PC-3 (cell line): Measurements from ENCODE around the gene P2RY11. TPM values are rescaled to one million over a fixed set of nuclear protein-coding genes. Genes with fewer than 3 reads are reported as not detected.

ENCODE experiments used
- ATAC-seq: fragments of 200-7000 bp; cut with Tn5 transposase; 2 replicates; pipeline ENCODE4 v1.9.1; 2020; ENCODE audit warnings: mild to moderate bottlenecking, moderate library complexity
- BruUV-seq: library from RNA; stranded (reverse); fragments of 400-500 nt; replicated peaks from 2 replicates; lab custom pipeline; 2021; lab: Mats Ljungman, UMichigan
- CTCF ChIA-PET: fragments of 300-600 bp; sonication (Branson Sonifier 250); formaldehyde crosslinking; loops from one replicate; lab custom pipeline; 2022; ENCODE audit warnings: antibody characterized with exemption; lab: Charles Lee
- POLR2A ChIA-PET: fragments of 300-600 bp; sonication (Branson Sonifier 250); formaldehyde crosslinking; loops from one replicate; lab custom pipeline; 2022; ENCODE audit warnings: antibody characterized with exemption; ENCODE audit not compliant: unreplicated experiment; lab: Charles Lee
- DNase-seq: peaks from one replicate; pipeline ENCODE4 v3.0.0-alpha.2; 2015
- H2AFZ ChIP-seq: fragments of 300-600 bp; sonication (generic); 2 replicates; pipeline ENCODE4 v1.6.0; 2016; ENCODE audit warnings: antibody characterized with exemption, low read length
- H3F3A ChIP-seq: fragments of 300-600 bp; sonication (generic); one replicate; pipeline ENCODE4 v1.6.0; 2017; ENCODE audit warnings: antibody characterized with exemption, low read length, control low read depth, mild to moderate bottlenecking; ENCODE audit not compliant: unreplicated experiment
- H3K27ac ChIP-seq: fragments of 300-600 bp; sonication (generic); 2 replicates; pipeline ENCODE4 v1.5.1; 2016; ENCODE audit warnings: mild to moderate bottlenecking, low read length
- H3K27me3 ChIP-seq: fragments of 300-600 bp; sonication (generic); 2 replicates; pipeline ENCODE4 v1.6.1; 2016; ENCODE audit warnings: low read length, mixed read lengths
- H3K36me3 ChIP-seq: fragments of 300-600 bp; sonication (generic); 2 replicates; pipeline ENCODE4 v1.6.1; 2016; ENCODE audit warnings: low read depth, mixed run types, low read length, mixed read lengths
- H3K4me1 ChIP-seq: fragments of 300-600 bp; sonication (generic); 2 replicates; pipeline ENCODE4 v1.5.1; 2016; ENCODE audit warnings: low read length; ENCODE audit not compliant: insufficient read depth
- H3K4me2 ChIP-seq: fragments of 300-600 bp; sonication (generic); 2 replicates; pipeline ENCODE4 v1.6.0; 2016; ENCODE audit warnings: low read length
- H3K4me3 ChIP-seq: fragments of 300-600 bp; sonication (generic); 2 replicates; pipeline ENCODE4 v1.5.1; 2016; ENCODE audit warnings: mild to moderate bottlenecking, low read length, mixed read lengths
- H3K79me2 ChIP-seq: fragments of 300-600 bp; sonication (generic); 2 replicates; pipeline ENCODE4 v1.6.1; 2017; ENCODE audit warnings: low read length, mixed read lengths
- H3K9ac ChIP-seq: fragments of 300-600 bp; sonication (generic); 2 replicates; pipeline ENCODE4 v1.6.0; 2016; ENCODE audit warnings: mild to moderate bottlenecking, low read length
- H3K9me2 ChIP-seq: fragments of 300-600 bp; sonication (generic); replicated peaks from 2 replicates; pipeline ENCODE4 v1.6.1; 2016; ENCODE audit warnings: mixed run types, low read length, mixed read lengths
- H3K9me3 ChIP-seq: fragments of 300-600 bp; sonication (generic); 2 replicates; pipeline ENCODE4 v1.6.1; 2016; ENCODE audit warnings: low read length, mixed read lengths
- H4K20me1 ChIP-seq: fragments of 300-600 bp; sonication (generic); 2 replicates; pipeline ENCODE4 v1.6.1; 2016; ENCODE audit warnings: low read length, mixed read lengths
- EZH2 ChIP-seq: fragments of 300-600 bp; sonication (generic); IDR thresholded peaks from one replicate; pipeline ENCODE4 v1.6.1; 2017; ENCODE audit warnings: antibody characterized with exemption, mild to moderate bottlenecking, low read length; ENCODE audit not compliant: unreplicated experiment
- EZH2phosphoT487 ChIP-seq: fragments of 300-600 bp; sonication (generic); IDR thresholded peaks from 2 replicates; pipeline ENCODE4 v1.6.1; 2018; ENCODE audit warnings: mild to moderate bottlenecking, antibody characterized with exemption, low read length, borderline replicate concordance
- intact Hi-C: fragments of 100-400 bp; cut with micrococcal nuclease; formaldehyde crosslinking; loops from 2 replicates; pipeline ENCODE4 v1.9.0; 2023
- total RNA-seq: library from RNA; depleted of rRNA; stranded (reverse); fragments of >200 nt; gene quantifications from 2 replicates; pipeline ENCODE4 v1.2.3, GENCODE V29; 2014
- TF ChIP-seq, protein P1 (sequence below): fragments of 300-600 bp; sonication (generic); conservative IDR thresholded peaks from 2 replicates; pipeline ENCODE4 v1.5.1; 2017; ENCODE audit warnings: antibody characterized with exemption, low read depth, mild to moderate bottlenecking, low read length

The P2RY11 gene
- total RNA-seq, 1 experiment from 2014 or later: 11.1 TPM

DNA sequence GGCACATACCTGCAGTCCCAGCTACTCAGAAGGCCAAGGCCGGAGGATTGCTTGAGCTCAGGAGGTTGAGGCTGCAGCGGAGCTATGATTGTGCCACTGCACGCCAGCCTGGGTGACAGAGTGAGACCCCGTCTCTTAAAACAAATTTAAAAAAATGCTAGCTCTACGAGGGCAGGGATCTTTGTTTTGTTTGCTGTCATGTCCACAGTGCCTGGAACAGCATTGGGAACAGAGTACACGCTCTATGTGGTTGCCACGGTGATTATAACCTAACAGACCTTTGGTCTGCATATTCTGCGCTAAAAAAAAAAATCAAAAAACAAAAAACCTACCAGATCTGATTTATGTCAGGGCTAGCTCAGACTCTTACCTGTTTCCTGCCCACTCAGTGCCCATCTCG lies 27.6 kb upstream of the P2RY11 start:
- no peak for ATAC-seq
- H3K27me3 ChIP-seq: no peaks in the 10 kb centered on the region
- H3K4me1 ChIP-seq: peaks cover 4% of the 10 kb centered on the region; the same call in 1 of the 2 replicates
- H3K79me2 ChIP-seq: no peaks in the 10 kb centered on the region
- no peak for DNase-seq
- H3K9me2 ChIP-seq: no peaks in the 10 kb centered on the region
- no TSS peak for BruUV-seq
- no peak overlapping the region for H3K9ac ChIP-seq
- H3K4me3 ChIP-seq: no peak overlapping the region
- intact Hi-C loops: no loop called here
- H3K4me2 ChIP-seq: no peak overlapping the region
- ChIA-PET POLR2A (no interaction called here), CTCF (interaction anchor here (0.6 kb wide), 1 partner anchor 13 kb away, joined by 3 read pairs; no protein-coding TSS in a partner anchor)
- no peaks in the 10 kb centered on the region for H3K9me3 ChIP-seq
- TF ChIP-seq, protein P1, sequence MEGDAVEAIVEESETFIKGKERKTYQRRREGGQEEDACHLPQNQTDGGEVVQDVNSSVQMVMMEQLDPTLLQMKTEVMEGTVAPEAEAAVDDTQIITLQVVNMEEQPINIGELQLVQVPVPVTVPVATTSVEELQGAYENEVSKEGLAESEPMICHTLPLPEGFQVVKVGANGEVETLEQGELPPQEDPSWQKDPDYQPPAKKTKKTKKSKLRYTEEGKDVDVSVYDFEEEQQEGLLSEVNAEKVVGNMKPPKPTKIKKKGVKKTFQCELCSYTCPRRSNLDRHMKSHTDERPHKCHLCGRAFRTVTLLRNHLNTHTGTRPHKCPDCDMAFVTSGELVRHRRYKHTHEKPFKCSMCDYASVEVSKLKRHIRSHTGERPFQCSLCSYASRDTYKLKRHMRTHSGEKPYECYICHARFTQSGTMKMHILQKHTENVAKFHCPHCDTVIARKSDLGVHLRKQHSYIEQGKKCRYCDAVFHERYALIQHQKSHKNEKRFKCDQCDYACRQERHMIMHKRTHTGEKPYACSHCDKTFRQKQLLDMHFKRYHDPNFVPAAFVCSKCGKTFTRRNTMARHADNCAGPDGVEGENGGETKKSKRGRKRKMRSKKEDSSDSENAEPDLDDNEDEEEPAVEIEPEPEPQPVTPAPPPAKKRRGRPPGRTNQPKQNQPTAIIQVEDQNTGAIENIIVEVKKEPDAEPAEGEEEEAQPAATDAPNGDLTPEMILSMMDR: no peak
- no peak for TF ChIP-seq EZH2
- TF ChIP-seq EZH2phosphoT487: no peak
- H4K20me1 ChIP-seq: no peaks in the 10 kb centered on the region
- H3K36me3 ChIP-seq: no peaks in the 10 kb centered on the region
- H3F3A ChIP-seq: no peaks in the 10 kb centered on the region
- no peak overlapping the region for H2AFZ ChIP-seq
- no peak overlapping the region for H3K27ac ChIP-seq

DNA sequence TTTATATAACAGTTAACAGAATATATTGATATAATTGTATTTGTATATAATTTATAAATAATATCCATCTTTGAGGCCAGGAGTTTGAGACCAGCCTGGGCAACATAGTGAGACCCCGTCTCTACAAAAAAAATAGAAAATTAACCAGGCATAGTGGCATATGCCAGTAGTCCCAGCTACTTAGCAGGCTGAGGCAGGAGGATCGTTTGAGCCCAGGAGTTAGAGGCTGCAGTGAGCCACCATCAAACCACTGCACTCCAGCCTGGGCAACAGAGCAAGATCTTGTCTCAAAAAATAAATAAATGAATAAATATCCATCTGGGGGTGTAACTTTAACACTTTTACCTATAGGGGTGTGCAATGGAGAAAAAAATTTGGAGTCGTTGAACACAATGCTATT lies 26.7 kb upstream of the P2RY11 start:
- no peaks in the 10 kb centered on the region for H3K79me2 ChIP-seq
- no peak overlapping the region for H3K27ac ChIP-seq
- ChIA-PET CTCF (interaction anchor here (0.6 kb wide), 1 partner anchor 12 kb away, joined by 3 read pairs; no protein-coding TSS in a partner anchor), POLR2A (no interaction called here)
- no peaks in the 10 kb centered on the region for H3F3A ChIP-seq
- no peaks in the 10 kb centered on the region for H3K36me3 ChIP-seq
- H3K4me1 ChIP-seq: peaks cover 4% of the 10 kb centered on the region; the same call in 1 of the 2 replicates
- DNase-seq: no peak
- H3K9me2 ChIP-seq: no peaks in the 10 kb centered on the region
- H3K4me3 ChIP-seq: no peak overlapping the region
- TF ChIP-seq EZH2phosphoT487: no peak
- TF ChIP-seq EZH2: no peak
- TF ChIP-seq, protein P1: no peak
- H3K9ac ChIP-seq: no peak overlapping the region
- no peaks in the 10 kb centered on the region for H3K27me3 ChIP-seq
- no TSS peak for BruUV-seq
- no peaks in the 10 kb centered on the region for H3K9me3 ChIP-seq
- ATAC-seq: no peak
- H2AFZ ChIP-seq: no peak overlapping the region
- no peak overlapping the region for H3K4me2 ChIP-seq
- intact Hi-C loops: no loop called here
- no peaks in the 10 kb centered on the region for H4K20me1 ChIP-seq

DNA sequence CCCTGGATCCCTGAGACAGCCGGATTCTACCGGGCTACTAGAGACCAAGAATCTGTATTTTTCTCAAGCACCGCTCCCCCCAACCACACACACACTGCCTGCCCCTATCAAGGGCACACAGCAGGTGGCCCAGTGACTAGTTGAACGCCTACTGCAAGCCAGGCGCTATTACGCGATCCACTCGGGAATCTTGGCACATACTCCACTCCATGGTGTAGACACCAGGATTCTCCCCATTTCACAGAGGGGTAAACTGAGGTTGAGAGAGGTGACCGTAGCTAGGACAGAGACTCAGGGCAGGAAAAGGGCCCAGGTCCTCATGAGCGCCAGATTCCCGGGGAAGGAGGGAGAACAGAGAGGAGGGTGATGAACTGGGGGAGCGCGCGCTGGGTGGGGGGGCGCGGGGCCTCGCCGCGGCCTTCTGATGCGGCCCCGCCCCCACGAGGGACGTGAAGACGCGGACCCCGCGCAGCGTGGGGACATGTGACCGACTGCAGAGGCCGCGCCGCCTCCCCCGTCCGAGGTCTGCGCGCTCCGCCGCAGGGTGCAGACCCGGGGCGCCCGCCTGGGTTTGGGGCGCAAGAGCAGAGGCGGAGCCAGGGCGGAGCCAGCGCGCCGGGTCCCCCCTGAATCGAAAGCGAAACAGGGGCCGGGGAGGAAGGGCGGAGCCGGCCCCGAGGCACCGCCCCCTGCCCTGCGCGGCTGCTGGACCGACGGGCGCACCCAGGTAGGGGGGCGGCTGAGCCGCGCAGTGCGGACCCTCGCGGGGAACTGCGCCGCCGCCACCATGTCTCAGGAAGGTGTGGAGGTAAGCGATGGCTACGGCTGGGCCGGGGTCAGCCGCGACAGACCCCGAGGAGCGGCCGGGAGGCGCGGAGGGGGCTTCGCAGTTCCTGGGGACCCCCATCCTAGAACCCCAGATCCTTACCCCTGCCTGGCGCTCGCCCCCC lies 25.6 kb upstream of the P2RY11 start, which contains the start of gene SHFL:
Gene SHFL (plus strand): TSS at position 677 of the 950 bp plus-strand sequence. CDS start 111 bp downstream, at position 788.
- no peaks in the 10 kb centered on the region for H3F3A ChIP-seq
- ChIA-PET CTCF (no interaction called here), POLR2A (no interaction called here)
- intact Hi-C loops: no loop called here
- DNase-seq (peak; percentile 54), ATAC-seq (peak; percentile 90)
- peaks cover 4% of the 10 kb centered on the region; the same call in 1 of the 2 replicates for H3K4me1 ChIP-seq
- H3K27me3 ChIP-seq: no peaks in the 10 kb centered on the region
- peak within 1 kb of the TSS; percentile 95 for H3K4me3 ChIP-seq
- no peaks in the 10 kb centered on the region for H4K20me1 ChIP-seq
- peak within 1 kb of the TSS; percentile 98 for H2AFZ ChIP-seq
- H3K27ac ChIP-seq: no peak within 1 kb of the TSS
- TF ChIP-seq EZH2phosphoT487 (no peak), EZH2 (no peak)
- TF ChIP-seq, protein P1: no peak
- H3K9me2 ChIP-seq: no peaks in the 10 kb centered on the region
- peak within 1 kb of the TSS; percentile 98 for H3K4me2 ChIP-seq
- BruUV-seq: TSS peak; percentile 91
- H3K79me2 ChIP-seq: no peaks in the 10 kb centered on the region
- peak within 1 kb of the TSS; percentile 72 for H3K9ac ChIP-seq
- no peaks in the 10 kb centered on the region for H3K36me3 ChIP-seq
- no peaks in the 10 kb centered on the region for H3K9me3 ChIP-seq
